NB4 (cell line): ENCODE results near the gene CCT7.

Experiments
- MYC ChIP-seq: IDR thresholded peaks from 2 replicates; pipeline ENCODE4 v1.6.1; 2011; ENCODE audit warnings: low read depth, low read length
- POLR2A ChIP-seq: IDR thresholded peaks from 2 replicates; pipeline ENCODE4 v1.6.1; 2011; ENCODE audit warnings: mild to moderate bottlenecking; ENCODE audit not compliant: insufficient read length; ENCODE audit errors: extremely low read depth
- TF ChIP-seq, protein P1 (sequence below): IDR thresholded peaks from one replicate; pipeline ENCODE4 v1.5.1; 2012; ENCODE audit warnings: low read depth, low read length
- TF ChIP-seq, protein P2 (sequence below): IDR thresholded peaks from 2 replicates; pipeline ENCODE4 v1.6.1; 2011; ENCODE audit warnings: low read depth, low read length

DNA sequence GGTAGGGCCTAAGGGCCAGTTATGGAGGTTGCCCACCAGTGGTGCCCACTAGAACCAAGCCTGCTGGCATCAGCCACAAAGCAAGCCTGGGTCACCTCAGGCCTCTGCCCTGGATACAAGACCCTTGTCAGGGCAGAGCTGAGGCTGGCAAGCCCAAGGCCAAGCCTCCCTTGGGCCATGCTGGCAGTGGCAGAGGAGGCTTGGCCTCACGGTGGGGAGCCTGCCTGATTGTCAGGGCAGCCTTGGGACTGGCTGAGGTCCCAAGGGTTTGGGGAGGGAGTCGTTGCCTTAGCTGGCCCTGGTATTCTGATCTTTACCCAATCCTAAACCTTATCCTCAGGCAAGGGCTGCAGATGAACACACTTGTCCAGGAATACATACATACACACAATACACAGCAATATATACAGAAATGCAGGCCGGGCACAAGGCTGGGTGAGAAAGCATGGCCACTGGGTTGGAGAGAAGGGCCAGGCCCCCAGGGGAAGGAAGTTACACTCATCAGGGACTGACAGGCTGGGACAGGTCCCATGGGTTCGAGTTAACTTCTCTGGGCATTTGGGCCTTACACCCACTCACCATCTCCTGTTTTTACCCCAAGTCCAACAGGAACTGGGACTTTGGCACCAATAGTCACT lies 21.0 kb downstream of the CCT7 start:
- no peak for TF ChIP-seq POLR2A
- TF ChIP-seq, protein P1, sequence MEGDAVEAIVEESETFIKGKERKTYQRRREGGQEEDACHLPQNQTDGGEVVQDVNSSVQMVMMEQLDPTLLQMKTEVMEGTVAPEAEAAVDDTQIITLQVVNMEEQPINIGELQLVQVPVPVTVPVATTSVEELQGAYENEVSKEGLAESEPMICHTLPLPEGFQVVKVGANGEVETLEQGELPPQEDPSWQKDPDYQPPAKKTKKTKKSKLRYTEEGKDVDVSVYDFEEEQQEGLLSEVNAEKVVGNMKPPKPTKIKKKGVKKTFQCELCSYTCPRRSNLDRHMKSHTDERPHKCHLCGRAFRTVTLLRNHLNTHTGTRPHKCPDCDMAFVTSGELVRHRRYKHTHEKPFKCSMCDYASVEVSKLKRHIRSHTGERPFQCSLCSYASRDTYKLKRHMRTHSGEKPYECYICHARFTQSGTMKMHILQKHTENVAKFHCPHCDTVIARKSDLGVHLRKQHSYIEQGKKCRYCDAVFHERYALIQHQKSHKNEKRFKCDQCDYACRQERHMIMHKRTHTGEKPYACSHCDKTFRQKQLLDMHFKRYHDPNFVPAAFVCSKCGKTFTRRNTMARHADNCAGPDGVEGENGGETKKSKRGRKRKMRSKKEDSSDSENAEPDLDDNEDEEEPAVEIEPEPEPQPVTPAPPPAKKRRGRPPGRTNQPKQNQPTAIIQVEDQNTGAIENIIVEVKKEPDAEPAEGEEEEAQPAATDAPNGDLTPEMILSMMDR: no peak
- TF ChIP-seq, protein P2, sequence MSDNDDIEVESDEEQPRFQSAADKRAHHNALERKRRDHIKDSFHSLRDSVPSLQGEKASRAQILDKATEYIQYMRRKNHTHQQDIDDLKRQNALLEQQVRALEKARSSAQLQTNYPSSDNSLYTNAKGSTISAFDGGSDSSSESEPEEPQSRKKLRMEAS: no peak
- no peak for TF ChIP-seq MYC
